ENCODE results near the gene LDAF1.
"Not testable (repeated sequence)": the region's sequence is repeated elsewhere in the genome, so short reads cannot be mapped to it uniquely, and the experiment has no call there.

The LDAF1 gene

DNA sequence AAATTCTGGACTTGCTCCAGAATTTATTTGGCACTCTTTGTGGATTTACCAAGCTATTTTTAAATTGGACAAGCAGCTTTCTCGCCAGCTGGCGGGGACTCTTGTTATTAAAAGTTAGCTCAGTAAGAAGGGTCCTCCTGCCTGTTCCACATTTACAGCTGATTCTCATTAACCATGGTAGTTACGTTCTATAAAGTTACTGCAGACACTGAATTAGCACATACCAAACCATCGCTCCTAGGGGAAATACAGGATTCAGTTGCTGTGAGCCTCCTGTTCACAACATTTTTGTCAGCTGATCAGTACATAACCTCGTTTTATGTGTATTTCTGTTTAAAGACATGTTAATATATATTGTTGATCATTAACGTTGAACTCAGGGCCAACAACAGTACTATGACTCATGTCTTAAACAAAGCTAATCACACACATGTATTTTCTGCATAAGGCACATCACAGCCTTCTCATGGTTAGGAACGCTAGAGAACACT lies 4.2 kb downstream of the LDAF1 start:
- DNase-seq: no peak

GRCh38 chr16:21163576-21163975 lies 5.1 kb downstream of the LDAF1 start:
- no peak for DNase-seq

DNA sequence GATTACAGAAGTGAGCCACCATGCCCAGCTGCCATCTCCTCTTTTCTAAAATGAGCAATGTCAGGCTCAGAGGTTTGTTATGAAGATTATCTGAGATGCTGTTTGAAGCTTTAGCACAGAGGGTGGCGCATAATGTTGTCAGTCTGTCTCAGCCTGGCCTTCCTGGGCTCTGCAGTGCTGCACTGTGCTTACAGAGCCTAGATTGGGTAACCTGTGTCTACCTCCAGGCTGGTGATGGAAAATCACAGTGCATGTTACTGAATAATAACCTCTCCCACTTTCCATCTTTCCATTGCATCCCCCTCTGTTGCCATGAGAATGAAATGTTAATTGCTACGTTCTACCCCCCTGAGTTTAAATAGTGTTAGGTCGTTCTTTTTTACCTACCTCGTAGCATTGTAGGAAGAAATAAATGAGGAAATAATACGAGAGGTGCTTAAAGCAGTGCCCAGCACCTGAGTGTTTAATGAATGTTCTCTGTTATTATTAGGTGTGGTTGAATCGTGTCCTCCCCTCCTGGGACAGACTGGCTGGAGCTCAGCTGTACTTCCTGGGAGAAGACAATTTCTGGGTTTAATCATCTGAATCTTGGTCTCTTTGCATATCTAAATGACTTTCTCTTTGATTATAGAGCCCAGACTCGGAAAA lies 6.2 kb downstream of the LDAF1 start:
- DNase-seq: no peak

DNA sequence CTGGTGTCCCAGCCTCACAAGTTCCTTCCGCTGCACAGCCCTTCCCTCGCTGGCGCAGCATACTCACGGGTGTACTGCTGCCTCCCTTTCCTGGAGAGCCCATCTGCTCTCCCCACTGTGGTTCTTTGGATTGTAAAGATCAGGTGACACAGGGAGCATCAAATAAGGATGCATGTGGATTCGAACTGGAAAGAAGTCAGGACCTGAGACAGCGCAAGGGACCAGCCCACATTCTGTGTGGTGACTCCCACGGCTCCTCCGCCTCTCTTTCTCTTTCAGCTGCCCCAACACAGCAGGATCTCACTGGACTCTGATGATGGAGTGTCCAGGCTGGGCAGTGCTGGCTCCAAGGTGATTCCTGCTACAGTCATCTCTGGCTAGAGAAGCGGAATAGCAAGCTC lies 8.1 kb downstream of the LDAF1 start:
- no peak for DNase-seq

- no peak for DNase-seq
Observed at GRCh38 chr16:21167360-21167759, 8.9 kb downstream of the LDAF1 start.

- peak in 1 of 3 experiments; percentile 20 for DNase-seq
Observed at GRCh38 chr16:21167929-21168602, 9.6 kb downstream of the LDAF1 start.

GRCh38 chr16:21169249-21169981 lies 10.9 kb downstream of the LDAF1 start:
- peak in 1 of 3 experiments; percentile 17 for DNase-seq

DNA sequence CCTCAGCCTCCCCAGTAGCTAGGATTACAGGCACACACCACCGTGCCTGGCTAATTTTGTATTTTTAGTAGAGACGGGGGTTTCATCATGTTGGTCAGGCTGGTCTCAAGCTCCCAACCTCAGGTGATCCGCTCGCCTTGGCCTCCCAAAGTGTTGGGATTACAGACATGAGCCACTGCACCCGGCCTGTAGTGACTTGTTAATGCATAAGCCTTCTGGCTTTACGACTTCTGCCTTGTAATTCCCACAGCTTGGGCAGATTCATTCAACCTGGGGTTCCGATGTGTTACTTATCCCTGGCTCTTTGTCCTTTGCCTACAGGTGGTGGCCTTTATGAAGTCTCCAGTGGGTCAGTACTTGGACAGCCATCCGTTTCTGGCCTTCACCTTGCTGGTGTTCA lies 11.6 kb downstream of the LDAF1 start:
- not testable (repeated sequence) for DNase-seq

- no peak for DNase-seq
Observed at GRCh38 chr16:21172650-21173049, 14.2 kb downstream of the LDAF1 start.

DNA sequence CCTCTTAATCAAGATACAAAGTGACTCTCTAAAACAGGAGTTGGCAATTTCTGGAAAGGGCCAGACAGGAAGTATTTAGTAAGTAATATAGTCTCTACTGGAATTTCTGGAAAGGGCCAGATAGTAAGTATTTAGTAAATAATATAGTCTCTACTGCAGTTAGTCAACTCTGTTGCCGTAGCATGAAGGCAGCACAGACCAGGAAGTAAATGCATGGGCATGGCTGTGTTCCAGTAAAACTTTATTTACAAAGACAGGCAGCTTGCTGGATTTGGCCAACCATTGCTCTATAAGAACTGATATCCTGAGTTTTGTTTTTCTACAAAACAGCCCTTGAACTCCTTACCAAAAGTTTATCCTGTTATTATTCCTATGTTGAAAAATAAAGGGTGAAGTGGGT lies 16.9 kb downstream of the LDAF1 start:
- no peak for DNase-seq

GRCh38 chr16:21179126-21179982 lies 20.9 kb downstream of the LDAF1 start:
- no peak for DNase-seq

- DNase-seq: no peak
Observed at GRCh38 chr16:21179983-21180365, 21.5 kb downstream of the LDAF1 start.

GRCh38 chr16:21183995-21184394 lies 25.5 kb downstream of the LDAF1 start:
- no peak for DNase-seq

DNA sequence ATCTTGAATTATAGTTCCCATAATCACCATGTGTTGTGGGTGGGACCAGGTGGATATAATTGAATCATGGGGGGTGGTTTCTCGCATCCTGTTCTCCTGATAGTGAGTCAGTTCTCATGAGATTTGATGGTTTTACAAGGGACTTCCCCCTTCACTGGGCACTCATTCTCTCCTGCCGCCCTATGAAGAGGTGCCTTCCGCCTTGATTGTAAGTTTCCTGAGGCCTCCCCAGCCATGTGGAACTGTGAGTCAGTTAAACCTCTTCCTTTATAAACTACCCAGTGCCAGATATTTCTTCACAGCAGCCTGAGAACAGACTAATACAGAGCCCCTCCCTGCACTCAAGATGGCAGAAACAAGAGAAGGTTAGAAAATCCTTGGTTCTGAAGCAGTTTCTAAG lies 26.4 kb downstream of the LDAF1 start:
- DNase-seq: no peak

DNA sequence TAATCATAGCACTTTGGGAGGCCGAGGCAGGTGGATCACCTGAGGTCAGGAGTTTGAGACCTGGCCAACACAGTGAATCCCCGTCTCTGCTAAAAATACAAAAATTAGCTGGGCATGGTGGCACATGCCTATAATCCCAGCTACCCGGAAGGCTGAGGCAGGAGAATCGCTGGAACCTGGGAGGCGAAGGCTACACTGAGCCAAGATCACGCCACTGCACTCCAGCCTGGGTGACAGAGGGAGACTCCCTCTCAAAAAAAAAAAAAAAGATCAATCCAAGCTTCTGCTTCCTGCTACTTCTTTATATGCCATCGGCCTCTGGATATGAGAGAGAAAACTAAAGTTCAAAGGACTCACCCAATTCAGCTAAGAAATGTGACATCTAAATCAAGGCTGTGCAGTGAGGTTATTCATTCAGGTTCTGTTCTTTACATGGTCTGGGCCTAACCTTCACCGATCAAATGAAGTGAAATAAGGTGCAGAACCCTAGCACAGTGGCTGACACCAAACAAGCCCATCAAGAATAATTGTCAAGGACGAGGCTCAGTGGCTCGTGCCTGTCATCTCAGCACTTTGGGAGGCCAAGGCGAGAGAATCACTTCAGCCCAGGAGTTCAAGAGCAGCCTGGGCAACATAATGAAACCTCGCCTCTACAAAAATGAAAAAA lies 27.3 kb downstream of the LDAF1 start:
- DNase-seq: no peak

DNA sequence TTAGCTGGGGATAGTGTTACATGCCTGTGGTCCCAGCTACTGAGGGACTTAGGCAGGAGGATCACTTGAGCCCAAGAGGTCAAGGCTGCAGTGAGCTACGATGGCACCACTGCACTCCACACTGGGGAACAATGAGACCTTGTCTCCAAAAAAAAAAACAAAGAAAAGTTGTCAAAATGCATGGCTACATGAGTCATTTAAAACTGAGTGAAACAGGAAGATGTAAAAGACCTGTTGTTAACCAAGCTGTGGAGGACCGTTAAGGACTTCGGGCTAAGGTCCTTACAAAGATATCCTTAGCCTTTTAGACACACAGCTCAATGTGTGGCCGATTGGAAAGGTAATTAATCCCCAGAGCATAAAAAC lies 27.8 kb downstream of the LDAF1 start:
- DNase-seq: no peak

DNA sequence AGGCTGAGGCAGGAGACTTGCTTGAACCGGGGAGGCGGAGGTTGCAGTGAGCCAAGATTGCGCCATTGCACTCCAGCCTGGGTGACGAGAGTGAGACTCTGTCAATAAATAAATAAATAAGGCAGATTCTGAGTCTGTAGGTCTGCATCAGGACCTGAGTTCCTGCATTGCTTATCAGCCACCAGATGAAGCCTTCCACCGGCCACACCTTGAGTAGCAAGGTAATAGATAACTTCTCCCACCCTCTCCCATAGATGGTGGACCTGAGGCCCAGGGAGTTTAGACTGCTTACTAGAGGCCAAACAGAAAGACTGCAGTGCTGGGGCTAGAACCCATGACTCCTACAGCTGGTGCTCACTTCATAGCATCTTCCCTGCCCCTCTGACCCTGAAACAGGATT lies 30.8 kb downstream of the LDAF1 start:
- DNase-seq: no peak

GRCh38 chr16:21190013-21190412 lies 31.5 kb downstream of the LDAF1 start:
- DNase-seq: no peak

GRCh38 chr16:21190599-21190998 lies 32.1 kb downstream of the LDAF1 start:
- no peak for DNase-seq

DNA sequence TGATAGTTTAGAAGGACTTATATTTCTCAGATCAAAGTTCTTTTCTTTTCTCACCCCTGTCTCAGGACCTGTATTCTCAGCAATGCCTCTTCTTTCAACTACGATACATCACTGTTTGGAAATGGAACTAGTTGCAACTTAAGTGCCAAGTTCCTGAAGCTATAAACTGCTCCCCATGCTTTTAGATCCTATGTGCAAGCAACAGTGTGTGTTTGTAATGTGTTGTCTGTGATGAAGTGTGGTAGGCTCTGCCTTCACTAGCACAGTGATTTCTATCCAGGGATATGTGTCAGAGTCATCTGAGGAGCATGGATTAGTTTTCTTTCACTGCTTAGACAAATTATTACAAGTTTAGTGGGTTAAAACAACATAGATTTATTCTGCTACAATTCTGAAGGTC lies 34.5 kb downstream of the LDAF1 start:
- DNase-seq: no peak

DNA sequence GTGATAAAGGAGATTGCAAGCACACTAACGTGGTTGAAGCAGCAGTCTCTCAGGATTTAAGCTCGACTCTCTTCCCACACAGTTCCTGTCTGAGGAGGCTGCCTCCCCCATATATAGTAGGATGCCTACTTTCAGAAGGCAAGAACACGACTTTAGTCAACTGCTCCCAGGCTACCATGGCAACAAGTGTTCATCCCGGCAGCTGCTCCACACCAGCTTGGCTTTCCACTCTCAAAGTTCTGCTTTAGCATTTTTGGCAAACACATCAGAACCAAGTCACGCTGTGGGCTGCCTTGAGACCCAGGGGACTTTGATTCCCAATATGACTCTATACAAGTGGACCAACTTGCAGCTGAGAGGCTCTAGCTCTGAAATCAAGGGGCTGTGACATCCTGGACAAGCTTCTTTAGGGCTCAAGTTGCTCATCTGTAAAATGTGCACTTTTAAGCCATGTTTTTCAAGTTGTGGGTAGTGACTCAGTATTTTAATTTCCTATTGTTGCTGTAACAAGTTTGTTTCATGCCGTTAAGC lies 36.4 kb downstream of the LDAF1 start:
- DNase-seq: peak in 2 of 3 experiments; percentile 0 to 6

DNA sequence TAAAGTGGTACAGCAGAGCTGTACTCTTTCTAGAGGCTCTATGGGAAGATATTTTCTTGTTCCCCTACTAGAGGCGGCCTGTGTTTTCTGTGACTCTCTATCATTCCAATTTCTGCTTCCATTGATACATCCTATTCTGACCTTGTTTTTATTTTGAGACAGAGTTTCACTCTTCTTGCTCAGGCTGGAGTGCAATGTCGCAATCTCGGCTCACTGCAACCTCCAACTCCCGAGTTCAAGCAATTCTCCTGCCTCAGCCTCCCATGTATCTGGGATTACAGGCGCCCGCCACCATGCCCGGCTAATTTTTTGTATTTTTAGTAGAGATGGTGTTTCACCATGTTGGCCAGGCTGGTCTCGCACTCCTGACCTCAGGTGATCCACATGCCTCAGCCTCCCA lies 36.9 kb downstream of the LDAF1 start:
- DNase-seq: not testable (repeated sequence)

All from NCI-H1417 (cell line).